A549 (cell line): ENCODE measurements around the gene MEN1.

Experiments
- BHLHE40 ChIP-seq: IDR thresholded peaks from 2 replicates; pipeline ENCODE4 v1.6.1; 2012; ENCODE audit warnings: low read depth, low read length, inconsistent platforms
- CHD4 ChIP-seq: fragments of 200-600 bp; sonication (generic); IDR thresholded peaks from 2 replicates; pipeline ENCODE4 v1.6.1; 2016; ENCODE audit warnings: antibody characterized with exemption, mild to moderate bottlenecking, borderline replicate concordance
- EHF ChIP-seq: fragments of 250-450 bp; sonication (Bioruptor Pico); IDR thresholded peaks from 2 replicates; pipeline ENCODE4 v1.5.0; 2020; ENCODE audit warnings: mild to moderate bottlenecking
- POLR2A ChIP-seq: IDR thresholded peaks from 2 replicates; pipeline ENCODE4 v1.6.1; 2012; ENCODE audit warnings: mild to moderate bottlenecking, low read length
- RFX5 ChIP-seq: fragments of 450-650 bp; IDR thresholded peaks from 2 replicates; pipeline ENCODE4 v1.7.1; 2014; ENCODE audit warnings: antibody characterized with exemption, mild to moderate bottlenecking, moderate library complexity
- TP53 ChIP-seq: fragments of 250-450 bp; sonication (Bioruptor Pico); IDR thresholded peaks from 2 replicates; pipeline ENCODE4 v1.5.0; 2021; ENCODE audit warnings: mild to moderate bottlenecking, moderate library complexity
- TF ChIP-seq, protein P1 (sequence below): fragments of >200 bp; sonication (Bioruptor Twin); formaldehyde crosslinking; IDR thresholded peaks from 3 replicates; pipeline ENCODE4 v1.5.1; 2016

- TF ChIP-seq, protein P1, sequence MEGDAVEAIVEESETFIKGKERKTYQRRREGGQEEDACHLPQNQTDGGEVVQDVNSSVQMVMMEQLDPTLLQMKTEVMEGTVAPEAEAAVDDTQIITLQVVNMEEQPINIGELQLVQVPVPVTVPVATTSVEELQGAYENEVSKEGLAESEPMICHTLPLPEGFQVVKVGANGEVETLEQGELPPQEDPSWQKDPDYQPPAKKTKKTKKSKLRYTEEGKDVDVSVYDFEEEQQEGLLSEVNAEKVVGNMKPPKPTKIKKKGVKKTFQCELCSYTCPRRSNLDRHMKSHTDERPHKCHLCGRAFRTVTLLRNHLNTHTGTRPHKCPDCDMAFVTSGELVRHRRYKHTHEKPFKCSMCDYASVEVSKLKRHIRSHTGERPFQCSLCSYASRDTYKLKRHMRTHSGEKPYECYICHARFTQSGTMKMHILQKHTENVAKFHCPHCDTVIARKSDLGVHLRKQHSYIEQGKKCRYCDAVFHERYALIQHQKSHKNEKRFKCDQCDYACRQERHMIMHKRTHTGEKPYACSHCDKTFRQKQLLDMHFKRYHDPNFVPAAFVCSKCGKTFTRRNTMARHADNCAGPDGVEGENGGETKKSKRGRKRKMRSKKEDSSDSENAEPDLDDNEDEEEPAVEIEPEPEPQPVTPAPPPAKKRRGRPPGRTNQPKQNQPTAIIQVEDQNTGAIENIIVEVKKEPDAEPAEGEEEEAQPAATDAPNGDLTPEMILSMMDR = no peak
- TF ChIP-seq EHF (no peak), POLR2A (no peak), RFX5 (no peak), TP53 (CRISPR knock-in tag) (no peak), BHLHE40 (no peak), CHD4 (no peak)
Measured at GRCh38 chr11:64843686-64844329, 33.5 kb upstream of the MEN1 start.
